ENCODE measurements around the gene P2RY2.

P2RY2 gene

GRCh38 chr11:73241300-73241699, 23.2 kb downstream of the P2RY2 start:
- no peak for DNase-seq (ENCODE audit: low read depth)
- H3K4me1 ChIP-seq (ENCODE audit: control insufficient read depth, insufficient read depth, low read length): peaks cover 32% of the 10 kb centered on the region
- no peaks in the 10 kb centered on the region for H3K36me3 ChIP-seq (ENCODE audit: control insufficient read depth, insufficient read depth, low read length, severe bottlenecking)
- no peak overlapping the region for H3K4me3 ChIP-seq (ENCODE audit: low read length)
- no peak overlapping the region for H3K9ac ChIP-seq (ENCODE audit: low read length)
- H3K27me3 ChIP-seq (replicated peaks; ENCODE audit: control insufficient read depth, insufficient read depth, low read length): no peaks in the 10 kb centered on the region
- no peaks in the 10 kb centered on the region for H3K9me3 ChIP-seq (ENCODE audit: control insufficient read depth, low read length)

GRCh38 chr11:73242251-73243092, 24.4 kb downstream of the P2RY2 start:
- H3K4me3 ChIP-seq (ENCODE audit: low read length): no peak overlapping the region
- no peaks in the 10 kb centered on the region for H3K9me3 ChIP-seq (ENCODE audit: control insufficient read depth, low read length)

GRCh38 chr11:73243093-73243485, 25.0 kb downstream of the P2RY2 start:
- DNase-seq (ENCODE audit: low read depth): no peak
- no peaks in the 10 kb centered on the region for H3K27me3 ChIP-seq (replicated peaks; ENCODE audit: control insufficient read depth, insufficient read depth, low read length)
- peaks cover 30% of the 10 kb centered on the region for H3K4me1 ChIP-seq (ENCODE audit: control insufficient read depth, insufficient read depth, low read length)
- H3K9ac ChIP-seq (ENCODE audit: low read length): no peak overlapping the region
- no peaks in the 10 kb centered on the region for H3K36me3 ChIP-seq (ENCODE audit: control insufficient read depth, insufficient read depth, low read length, severe bottlenecking)
- H3K4me3 ChIP-seq (ENCODE audit: low read length): no peak overlapping the region
- no peaks in the 10 kb centered on the region for H3K9me3 ChIP-seq (ENCODE audit: control insufficient read depth, low read length)

More at GRCh38 chr11:73242251-73243092, 24.4 kb downstream of the P2RY2 start:
- no peaks in the 10 kb centered on the region for H3K36me3 ChIP-seq (ENCODE audit: control insufficient read depth, insufficient read depth, low read length, severe bottlenecking)
- H3K27me3 ChIP-seq (replicated peaks; ENCODE audit: control insufficient read depth, insufficient read depth, low read length): no peaks in the 10 kb centered on the region
- peaks cover 30% of the 10 kb centered on the region for H3K4me1 ChIP-seq (ENCODE audit: control insufficient read depth, insufficient read depth, low read length)
- peak; percentile 86 for DNase-seq (ENCODE audit: low read depth)
- peak overlapping the region; percentile 51 for H3K9ac ChIP-seq (ENCODE audit: low read length)

GRCh38 chr11:73244589-73245240, 26.6 kb downstream of the P2RY2 start:
- Histone ChIP-seq H3K9me3 (ENCODE audit: control insufficient read depth, low read length) (no peaks in the 10 kb centered on the region), H3K4me3 (ENCODE audit: low read length) (no peak overlapping the region)

GRCh38 chr11:73245461-73245860, 27.4 kb downstream of the P2RY2 start:
- no peak for DNase-seq (ENCODE audit: low read depth)
- no peak overlapping the region for H3K9ac ChIP-seq (ENCODE audit: low read length)
- H3K4me3 ChIP-seq (ENCODE audit: low read length): no peak overlapping the region
- H3K4me1 ChIP-seq (ENCODE audit: control insufficient read depth, insufficient read depth, low read length): peaks cover 22% of the 10 kb centered on the region
- H3K9me3 ChIP-seq (ENCODE audit: control insufficient read depth, low read length): no peaks in the 10 kb centered on the region
- no peaks in the 10 kb centered on the region for H3K27me3 ChIP-seq (replicated peaks; ENCODE audit: control insufficient read depth, insufficient read depth, low read length)
- no peaks in the 10 kb centered on the region for H3K36me3 ChIP-seq (ENCODE audit: control insufficient read depth, insufficient read depth, low read length, severe bottlenecking)

More at GRCh38 chr11:73244589-73245240, 26.6 kb downstream of the P2RY2 start:
- Histone ChIP-seq H3K4me1 (ENCODE audit: control insufficient read depth, insufficient read depth, low read length) (peaks cover 29% of the 10 kb centered on the region), H3K36me3 (ENCODE audit: control insufficient read depth, insufficient read depth, low read length, severe bottlenecking) (no peaks in the 10 kb centered on the region), H3K9ac (ENCODE audit: low read length) (no peak overlapping the region), H3K27me3 (replicated peaks; ENCODE audit: control insufficient read depth, insufficient read depth, low read length) (no peaks in the 10 kb centered on the region)
- no peak for DNase-seq (ENCODE audit: low read depth)

- Histone ChIP-seq H3K36me3 (ENCODE audit: control insufficient read depth, insufficient read depth, low read length, severe bottlenecking) (no peaks in the 10 kb centered on the region), H3K27me3 (replicated peaks; ENCODE audit: control insufficient read depth, insufficient read depth, low read length) (no peaks in the 10 kb centered on the region), H3K4me3 (ENCODE audit: low read length) (no peak overlapping the region), H3K9me3 (ENCODE audit: control insufficient read depth, low read length) (no peaks in the 10 kb centered on the region), H3K9ac (ENCODE audit: low read length) (no peak overlapping the region), H3K4me1 (ENCODE audit: control insufficient read depth, insufficient read depth, low read length) (peaks cover 19% of the 10 kb centered on the region)
- peak; percentile 58 for DNase-seq (ENCODE audit: low read depth)
Measured at GRCh38 chr11:73246303-73246702, 28.2 kb downstream of the P2RY2 start.

- no peak overlapping the region for H3K9ac ChIP-seq (ENCODE audit: low read length)
- H3K27me3 ChIP-seq (replicated peaks; ENCODE audit: control insufficient read depth, insufficient read depth, low read length): no peaks in the 10 kb centered on the region
- H3K4me1 ChIP-seq (ENCODE audit: control insufficient read depth, insufficient read depth, low read length): peaks cover 19% of the 10 kb centered on the region
- H3K9me3 ChIP-seq (ENCODE audit: control insufficient read depth, low read length): no peaks in the 10 kb centered on the region
- no peaks in the 10 kb centered on the region for H3K36me3 ChIP-seq (ENCODE audit: control insufficient read depth, insufficient read depth, low read length, severe bottlenecking)
- H3K4me3 ChIP-seq (ENCODE audit: low read length): no peak overlapping the region
- DNase-seq (ENCODE audit: low read depth): no peak
Measured at GRCh38 chr11:73248526-73249185, 30.6 kb downstream of the P2RY2 start.

GRCh38 chr11:73249304-73249703, 31.2 kb downstream of the P2RY2 start:
- H3K27me3 ChIP-seq (replicated peaks; ENCODE audit: control insufficient read depth, insufficient read depth, low read length): no peaks in the 10 kb centered on the region
- no peak overlapping the region for H3K4me3 ChIP-seq (ENCODE audit: low read length)
- no peak for DNase-seq (ENCODE audit: low read depth)
- peaks cover 19% of the 10 kb centered on the region for H3K4me1 ChIP-seq (ENCODE audit: control insufficient read depth, insufficient read depth, low read length)
- H3K9ac ChIP-seq (ENCODE audit: low read length): no peak overlapping the region
- H3K9me3 ChIP-seq (ENCODE audit: control insufficient read depth, low read length): no peaks in the 10 kb centered on the region
- no peaks in the 10 kb centered on the region for H3K36me3 ChIP-seq (ENCODE audit: control insufficient read depth, insufficient read depth, low read length, severe bottlenecking)

GRCh38 chr11:73249853-73250783, 32.0 kb downstream of the P2RY2 start:
- Histone ChIP-seq H3K9ac (ENCODE audit: low read length) (no peak overlapping the region), H3K36me3 (ENCODE audit: control insufficient read depth, insufficient read depth, low read length, severe bottlenecking) (no peaks in the 10 kb centered on the region), H3K9me3 (ENCODE audit: control insufficient read depth, low read length) (no peaks in the 10 kb centered on the region), H3K27me3 (replicated peaks; ENCODE audit: control insufficient read depth, insufficient read depth, low read length) (no peaks in the 10 kb centered on the region), H3K4me3 (ENCODE audit: low read length) (no peak overlapping the region), H3K4me1 (ENCODE audit: control insufficient read depth, insufficient read depth, low read length) (peaks cover 15% of the 10 kb centered on the region)
- DNase-seq (ENCODE audit: low read depth): peak; percentile 46

GRCh38 chr11:73252577-73253191, 34.6 kb downstream of the P2RY2 start:
- no peak overlapping the region for H3K9ac ChIP-seq (ENCODE audit: low read length)
- H3K36me3 ChIP-seq (ENCODE audit: control insufficient read depth, insufficient read depth, low read length, severe bottlenecking): no peaks in the 10 kb centered on the region
- no peaks in the 10 kb centered on the region for H3K27me3 ChIP-seq (replicated peaks; ENCODE audit: control insufficient read depth, insufficient read depth, low read length)
- no peak for DNase-seq (ENCODE audit: low read depth)
- H3K4me1 ChIP-seq (ENCODE audit: control insufficient read depth, insufficient read depth, low read length): peaks cover 14% of the 10 kb centered on the region
- no peaks in the 10 kb centered on the region for H3K9me3 ChIP-seq (ENCODE audit: control insufficient read depth, low read length)
- H3K4me3 ChIP-seq (ENCODE audit: low read length): no peak overlapping the region
